Stomach (tissue), 4 donors: ENCODE data around the gene SLC24A4.

ENCODE experiments used
- CTCF ChIP-seq, 7 experiments: fragments of 450-650 bp in 4 of 7; fragments of 200-600 bp in 3 of 7; sonication (generic) in 3 of 7; IDR thresholded peaks; one replicate each; pipeline ENCODE4 v1.5.1; 2016 to 2019; ENCODE audit warnings: antibody characterized with exemption in 7 of 7, control low read depth in 2 of 7, mild to moderate bottlenecking in 1 of 7
- EP300 ChIP-seq: sonication (generic); formaldehyde crosslinking; IDR thresholded peaks from one replicate; pipeline ENCODE4 v1.6.1; 2017; ENCODE audit warnings: antibody characterized with exemption
- POLR2A ChIP-seq, 4 donors: fragments of 450-650 bp; IDR thresholded peaks; one replicate each; pipeline ENCODE4 v1.6.1; 2016; ENCODE audit warnings: antibody characterized with exemption in 4 of 4, control low read depth in 2 of 4, mild to moderate bottlenecking in 1 of 4, moderate library complexity in 1 of 4
- POLR2AphosphoS5 ChIP-seq, 3 donors: sonication (generic); formaldehyde crosslinking; IDR thresholded peaks; one replicate each; pipeline ENCODE4 v1.6.1; 2016; ENCODE audit warnings: antibody characterized with exemption in 3 of 3

GRCh38 chr14:92277031-92277430, 45.9 kb upstream of the SLC24A4 start:
- TF ChIP-seq CTCF (IDR thresholded peaks at IDR 0.05): no peak
- TF ChIP-seq POLR2A (IDR thresholded peaks at IDR 0.05): no peak
- no peak for TF ChIP-seq EP300
- TF ChIP-seq POLR2AphosphoS5 (IDR thresholded peaks at IDR 0.05): no peak
